ENCODE data around the gene PTPRN2. TPM values are rescaled to one million over a fixed set of nuclear protein-coding genes. Genes with fewer than 3 reads are reported as not detected.

The PTPRN2 gene
- total RNA-seq, 2 donors from 2014 or later, result 0.35 to 0.61 TPM

DNA sequence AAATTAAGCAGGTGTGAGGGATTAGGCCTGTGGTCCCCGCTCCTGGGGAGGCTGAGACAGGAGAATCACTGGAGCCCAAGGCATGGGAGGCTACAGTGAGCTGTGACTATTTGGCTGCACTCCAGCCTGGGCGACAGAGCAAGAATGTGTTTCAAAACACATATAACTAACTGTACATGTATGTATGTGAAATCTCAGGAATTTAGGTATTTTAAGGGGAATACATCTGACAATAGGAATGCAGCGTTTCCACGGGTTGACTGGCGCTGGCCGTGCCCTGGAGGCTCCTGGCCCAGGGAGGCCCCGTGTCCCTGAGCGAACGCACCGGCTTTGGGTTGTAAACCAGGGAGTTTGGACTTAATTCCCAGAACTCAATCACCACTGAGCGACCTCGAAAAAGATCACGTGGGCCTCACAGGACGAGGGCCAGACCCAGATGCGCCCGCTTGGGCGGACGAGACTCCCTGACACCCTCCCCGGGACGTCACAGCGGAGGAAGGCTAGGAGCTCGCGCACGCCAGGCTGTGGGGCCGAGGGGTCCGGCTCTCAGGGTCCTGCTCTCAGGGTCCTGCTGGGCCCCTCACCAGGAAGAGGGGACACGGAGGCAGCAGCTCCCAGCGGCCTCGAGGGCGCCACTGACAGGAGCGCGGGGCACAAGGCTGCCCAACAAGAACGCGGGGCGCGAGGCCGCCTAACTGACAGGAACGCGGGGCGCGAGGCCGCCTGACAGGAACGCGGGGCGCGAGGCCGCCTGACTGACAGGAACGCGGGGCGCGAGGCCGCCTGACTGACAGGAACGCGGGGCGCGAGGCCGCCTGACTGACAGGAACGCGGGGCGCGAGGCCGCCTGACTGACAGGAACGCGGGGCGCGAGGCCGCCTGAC lies 18.4 kb downstream of the PTPRN2 start:
- Mint-ChIP-seq H3K27ac (no peak overlapping the region), H3K9me3 (no peaks in the 10 kb centered on the region), H3K36me3 (no peaks in the 10 kb centered on the region)
- DNase-seq (ENCODE audit: low spot score in 2 of 2), result no peak
- ATAC-seq, result no peak

DNA sequence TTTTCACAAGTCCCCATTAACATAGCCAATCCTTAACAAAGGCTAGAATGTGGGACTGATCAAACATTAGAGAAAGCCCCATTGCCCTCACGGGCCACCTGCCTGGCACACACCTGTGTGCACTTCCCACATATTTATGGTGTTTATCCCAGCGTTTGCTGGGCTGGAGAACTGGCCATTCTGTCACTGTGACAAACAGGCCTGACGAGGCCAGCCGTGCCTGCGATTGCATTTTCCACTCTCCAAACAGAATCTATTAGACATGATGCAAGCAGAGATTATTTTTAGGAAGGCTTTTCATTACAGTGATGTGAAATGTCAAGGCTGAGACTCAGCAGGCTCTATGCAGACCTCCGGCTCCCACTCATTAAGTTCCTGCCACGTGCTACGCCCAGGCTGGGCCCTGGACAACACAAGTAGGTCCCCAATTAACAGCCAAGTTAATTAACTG lies 20.4 kb downstream of the PTPRN2 start:
- ATAC-seq, result no peak
- Mint-ChIP-seq H3K36me3 (no peaks in the 10 kb centered on the region), H3K27ac (no peak overlapping the region), H3K9me3 (no peaks in the 10 kb centered on the region)
- no peak for DNase-seq (ENCODE audit: low spot score in 2 of 2)

DNA sequence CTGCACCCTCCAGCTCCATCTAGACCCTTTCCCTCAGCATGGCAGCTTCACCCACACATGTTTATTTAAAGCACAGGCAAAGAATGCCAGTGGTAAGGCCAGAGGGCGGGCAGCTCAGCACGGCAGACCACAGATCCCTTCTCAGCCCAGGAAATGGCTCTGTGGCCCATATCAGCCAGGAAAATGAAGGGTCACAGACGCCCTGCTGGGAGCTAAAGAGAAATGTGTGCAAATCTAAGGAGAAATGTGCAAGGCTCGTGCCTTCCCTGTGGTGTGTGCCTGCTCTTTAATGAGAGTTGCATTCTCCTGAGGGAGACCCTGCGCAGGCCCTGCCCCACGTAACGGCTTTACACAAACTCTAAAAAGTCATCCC lies 23.0 kb downstream of the PTPRN2 start:
- Mint-ChIP-seq H3K36me3 (no peaks in the 10 kb centered on the region), H3K9me3 (no peaks in the 10 kb centered on the region), H3K27ac (no peak overlapping the region)
- no peak for DNase-seq (ENCODE audit: low spot score in 2 of 2)
- ATAC-seq, result no peak

DNA sequence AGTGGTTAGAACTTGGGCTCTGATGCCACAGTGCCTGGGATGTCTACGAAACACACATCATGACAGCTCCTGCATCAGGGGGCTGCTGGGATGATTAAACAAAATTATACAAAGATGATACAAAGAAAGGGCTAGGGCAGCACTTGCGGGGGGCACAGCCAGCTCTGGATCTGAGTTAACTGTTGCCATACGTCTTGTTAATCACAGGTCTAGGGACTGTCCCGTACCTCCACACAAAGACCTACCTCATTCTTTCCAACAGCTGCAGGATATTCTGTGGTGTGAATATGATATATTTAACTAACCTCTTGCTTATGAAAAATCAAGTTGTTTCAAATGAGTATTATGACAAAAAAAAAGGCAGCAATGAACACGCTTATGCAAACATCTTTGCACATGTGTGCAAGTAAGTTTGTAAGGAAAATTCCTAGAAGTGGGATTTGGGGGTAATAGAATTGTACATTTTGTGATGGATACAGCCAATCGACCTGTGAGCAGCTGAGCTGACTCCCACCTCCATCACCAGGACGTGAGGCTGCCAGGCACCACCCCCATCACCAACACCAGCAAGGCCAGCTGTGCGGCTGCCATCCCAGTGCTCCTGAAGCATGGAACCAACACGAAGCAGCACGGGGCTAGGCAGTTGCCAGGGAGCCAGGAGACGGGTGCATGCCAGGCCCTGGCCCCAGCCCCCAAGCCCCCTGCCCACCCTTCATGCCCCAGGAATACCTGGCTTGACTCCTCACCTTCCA lies 23.5 kb downstream of the PTPRN2 start:
- Mint-ChIP-seq H3K36me3 (no peaks in the 10 kb centered on the region), H3K9me3 (no peaks in the 10 kb centered on the region), H3K27ac (no peak overlapping the region)
- ATAC-seq (peak; percentile 53 to 63), DNase-seq (ENCODE audit: low spot score in 2 of 2) (no peak)

DNA sequence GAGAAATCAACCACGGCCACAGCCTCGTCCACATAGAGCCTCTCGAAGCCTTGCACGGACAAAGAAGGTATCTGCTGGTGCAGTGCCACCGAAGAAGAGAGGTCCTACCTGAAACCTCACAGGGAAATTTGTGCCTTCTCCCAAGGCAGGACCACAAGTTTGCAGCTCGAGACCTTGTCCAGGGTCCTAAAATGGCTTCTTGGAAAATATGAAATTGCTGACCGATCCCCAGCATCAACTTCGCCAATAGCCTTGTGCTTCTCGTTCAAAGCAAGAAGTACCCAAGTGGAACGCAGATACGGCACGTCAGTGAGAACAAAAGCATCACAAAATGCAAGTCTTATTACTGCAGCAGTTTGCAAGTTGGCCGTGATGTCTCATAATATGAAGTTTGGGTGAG lies 24.6 kb downstream of the PTPRN2 start:
- Mint-ChIP-seq H3K27ac (no peak overlapping the region), H3K9me3 (no peaks in the 10 kb centered on the region), H3K36me3 (no peaks in the 10 kb centered on the region)
- DNase-seq (ENCODE audit: low spot score in 2 of 2), result no peak
- ATAC-seq, result no peak

DNA sequence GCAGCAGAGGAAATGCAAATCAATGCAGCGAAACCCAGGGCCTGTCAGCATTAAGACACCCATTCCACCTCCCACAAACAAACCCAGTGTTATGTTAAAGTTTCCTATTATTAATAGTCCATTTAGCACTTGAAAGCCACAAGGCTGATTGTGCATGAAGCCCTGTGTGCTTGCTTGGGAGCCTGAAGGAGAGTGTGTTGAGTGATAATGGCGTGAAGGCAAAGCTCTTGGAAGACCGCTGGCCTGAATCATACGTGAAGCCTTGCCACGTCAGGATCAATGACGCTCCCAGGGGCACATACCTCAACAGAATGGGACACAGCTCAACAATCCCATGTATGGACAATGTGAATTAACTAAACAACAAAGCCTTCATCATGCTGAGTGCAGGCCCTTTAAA lies 25.1 kb downstream of the PTPRN2 start:
- Mint-ChIP-seq H3K36me3 (no peaks in the 10 kb centered on the region), H3K9me3 (no peaks in the 10 kb centered on the region), H3K27ac (no peak overlapping the region)
- no peak for ATAC-seq
- no peak for DNase-seq (ENCODE audit: low spot score in 2 of 2)

DNA sequence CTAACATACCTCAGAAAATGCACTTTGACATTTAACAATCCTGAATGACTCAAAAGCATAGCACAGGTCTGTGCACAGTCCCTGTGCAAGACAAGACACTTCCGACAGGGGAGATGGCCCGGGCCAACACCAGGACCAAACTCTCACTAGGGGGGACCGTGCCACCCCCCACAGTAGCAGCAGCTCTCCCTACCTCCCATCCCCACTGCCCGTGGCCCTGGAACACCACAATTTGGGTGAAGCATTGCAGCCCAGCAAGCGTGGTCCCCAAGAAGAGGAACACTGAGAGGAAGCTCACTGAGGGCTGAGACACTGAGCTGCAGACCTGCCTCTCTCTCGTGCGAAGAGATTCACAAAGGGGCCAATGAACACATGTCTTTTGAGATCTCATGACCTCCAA lies 26.0 kb downstream of the PTPRN2 start:
- ATAC-seq, result no peak
- Mint-ChIP-seq H3K36me3 (no peaks in the 10 kb centered on the region), H3K27ac (no peak overlapping the region), H3K9me3 (no peaks in the 10 kb centered on the region)
- no peak for DNase-seq (ENCODE audit: low spot score in 2 of 2)

DNA sequence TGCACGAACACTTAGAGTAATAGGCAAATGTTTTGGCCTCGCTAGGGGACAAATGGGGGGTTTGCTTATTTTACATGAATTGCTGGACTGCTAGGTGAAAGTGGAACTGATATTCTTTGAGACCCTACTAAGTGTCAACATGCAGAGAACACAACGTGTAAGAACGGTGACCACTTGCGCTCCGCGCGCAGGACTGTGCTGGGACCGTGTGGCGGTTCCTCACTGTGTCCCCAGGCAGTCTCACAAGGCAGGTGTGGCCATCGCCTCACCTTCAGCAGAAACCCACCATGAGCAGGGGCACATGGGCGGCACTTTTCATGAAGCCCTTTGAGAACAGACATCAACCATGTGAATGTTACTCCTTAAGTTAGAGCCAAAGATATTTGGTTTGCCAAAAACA lies 27.2 kb downstream of the PTPRN2 start:
- ATAC-seq, result no peak
- DNase-seq (ENCODE audit: low spot score in 2 of 2), result no peak
- H3K9me3 Mint-ChIP-seq, result peaks cover 3 to 5% of the 10 kb centered on the region in 2 donors
- H3K27ac Mint-ChIP-seq, result no peak overlapping the region
- H3K36me3 Mint-ChIP-seq, result no peaks in the 10 kb centered on the region

DNA sequence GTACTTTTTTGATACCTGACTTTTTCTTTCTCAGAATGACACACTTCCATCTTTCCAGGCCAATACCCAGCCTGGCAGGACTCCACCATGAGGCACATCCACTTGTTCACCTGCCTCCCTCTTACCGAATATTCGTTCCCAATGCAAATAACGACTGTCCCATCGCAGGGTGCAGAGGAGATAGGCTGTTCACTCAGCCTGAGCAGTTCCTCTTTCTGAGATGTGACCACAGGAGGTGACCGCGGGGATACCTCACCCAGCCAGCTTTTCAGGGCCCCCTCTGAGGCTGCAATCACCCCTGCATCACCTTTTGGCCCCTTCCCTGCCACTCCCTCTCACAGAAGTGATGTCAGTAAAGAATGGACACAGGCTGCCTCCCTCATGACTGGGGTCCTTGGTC lies 28.3 kb downstream of the PTPRN2 start:
- no peak overlapping the region for H3K27ac Mint-ChIP-seq
- H3K36me3 Mint-ChIP-seq, result no peaks in the 10 kb centered on the region
- ATAC-seq (no peak), DNase-seq (ENCODE audit: low spot score in 2 of 2) (no peak)
- H3K9me3 Mint-ChIP-seq, result peaks cover 3 to 5% of the 10 kb centered on the region in 2 donors

DNA sequence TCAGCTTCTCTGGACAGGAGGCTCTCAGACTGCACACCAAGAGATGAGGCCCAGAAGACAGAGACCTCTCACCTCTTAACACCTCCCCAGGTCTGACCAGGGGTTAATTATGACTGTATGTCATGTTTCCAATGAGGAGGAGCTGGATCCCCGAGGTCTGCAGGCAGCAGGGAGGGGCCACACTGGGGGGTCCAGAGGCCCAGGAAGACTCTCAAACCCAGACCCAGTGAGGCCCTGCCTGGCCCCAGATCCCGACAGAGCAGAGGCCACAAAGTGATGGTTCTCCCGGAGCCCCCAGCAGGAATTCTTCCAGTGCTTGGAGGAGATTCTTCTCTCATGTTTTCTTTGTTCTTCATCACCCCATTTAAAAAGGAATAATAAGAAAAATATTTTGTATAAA lies 28.8 kb downstream of the PTPRN2 start:
- H3K9me3 Mint-ChIP-seq, result peaks cover 3 to 5% of the 10 kb centered on the region in 2 donors
- no peaks in the 10 kb centered on the region for H3K36me3 Mint-ChIP-seq
- H3K27ac Mint-ChIP-seq, result no peak overlapping the region
- ATAC-seq (no peak), DNase-seq (ENCODE audit: low spot score in 2 of 2) (no peak)

DNA sequence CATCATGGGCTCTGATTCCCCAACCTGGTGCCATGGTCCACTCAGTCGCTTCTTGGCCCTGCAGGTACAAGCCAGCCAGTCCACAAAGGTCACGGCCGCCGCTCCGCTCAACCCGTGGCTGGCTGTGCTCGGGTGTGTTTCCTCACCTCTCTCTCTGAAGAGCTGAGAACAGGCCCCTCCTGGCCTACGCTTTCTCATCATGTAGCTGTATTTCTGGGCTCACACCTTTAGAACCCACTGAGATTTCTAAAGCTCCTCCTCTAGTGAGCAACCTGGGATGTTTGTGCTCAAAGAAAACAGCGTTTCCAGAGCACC lies 30.2 kb downstream of the PTPRN2 start:
- H3K36me3 Mint-ChIP-seq, result no peaks in the 10 kb centered on the region
- H3K27ac Mint-ChIP-seq, result peak overlapping the region in 1 of 2 donors; percentile 26
- DNase-seq (ENCODE audit: low spot score in 2 of 2), result no peak
- no peak for ATAC-seq
- peaks cover 3 to 5% of the 10 kb centered on the region in 2 donors for H3K9me3 Mint-ChIP-seq

DNA sequence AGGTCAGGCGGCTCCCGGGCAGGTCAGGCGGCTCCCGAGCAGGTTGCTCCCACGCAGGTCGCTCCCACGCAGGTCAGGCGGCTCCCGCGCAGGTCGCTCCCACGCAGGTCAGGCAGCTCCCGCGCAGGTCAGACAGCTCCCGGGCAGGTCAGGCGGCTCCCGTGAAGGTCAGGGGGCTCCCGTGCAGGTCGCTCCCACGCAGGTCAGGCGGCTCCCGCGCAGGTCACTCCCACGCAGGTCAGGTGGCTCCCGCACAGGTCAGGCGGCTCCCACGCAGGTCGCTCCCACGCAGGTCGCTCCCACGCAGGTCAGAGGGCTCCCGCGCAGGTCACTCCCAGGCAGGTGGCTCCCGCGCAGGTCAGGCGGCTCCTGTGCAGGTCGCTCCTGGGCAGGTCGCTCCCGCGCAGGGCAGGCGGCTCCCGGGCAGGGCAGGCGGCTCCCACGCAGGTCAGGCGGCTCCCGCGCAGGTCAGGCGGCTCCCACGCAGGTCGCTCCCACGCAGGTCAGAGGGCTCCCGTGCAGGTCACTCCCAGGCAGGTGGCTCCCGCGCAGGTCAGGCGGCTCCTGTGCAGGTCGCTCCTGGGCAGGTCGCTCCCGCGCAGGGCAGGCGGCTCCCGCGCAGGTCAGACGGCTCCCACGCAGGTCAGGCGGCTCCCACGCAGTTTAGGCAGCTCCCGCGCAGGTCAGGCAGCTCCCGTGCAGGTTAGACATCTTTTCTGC lies 30.7 kb downstream of the PTPRN2 start:
- Mint-ChIP-seq H3K9me3 (peaks cover 3 to 5% of the 10 kb centered on the region in 2 donors), H3K36me3 (no peaks in the 10 kb centered on the region), H3K27ac (no peak overlapping the region)
- DNase-seq (ENCODE audit: low spot score in 2 of 2) (no peak), ATAC-seq (no peak)

DNA sequence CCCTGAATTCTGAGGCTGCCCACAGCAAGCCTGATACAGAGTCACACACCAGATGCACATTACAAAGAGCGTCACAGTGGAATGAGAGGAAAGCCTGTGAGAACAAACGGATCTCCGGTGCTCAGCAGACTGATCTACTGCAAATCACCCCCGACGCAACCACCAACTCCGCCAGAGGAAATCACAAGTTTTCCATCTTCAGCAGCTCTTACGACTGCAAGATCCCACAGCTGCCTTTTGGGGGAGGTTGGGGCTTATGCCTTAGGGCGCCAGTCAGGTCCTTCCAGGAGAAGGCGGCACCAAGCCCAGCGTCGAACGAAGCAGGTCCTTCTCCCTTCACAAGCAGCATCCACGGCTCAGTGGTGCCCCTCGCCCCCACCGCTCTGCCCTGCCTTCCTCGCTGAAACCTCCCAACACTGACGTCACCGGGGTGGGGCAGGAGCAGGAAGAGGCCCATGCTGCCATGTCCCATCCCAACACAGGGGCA lies 32.5 kb downstream of the PTPRN2 start:
- Mint-ChIP-seq H3K27ac (no peak overlapping the region), H3K9me3 (peaks cover 3 to 5% of the 10 kb centered on the region in 2 donors), H3K36me3 (no peaks in the 10 kb centered on the region)
- DNase-seq (ENCODE audit: low spot score in 2 of 2) (no peak), ATAC-seq (no peak)

DNA sequence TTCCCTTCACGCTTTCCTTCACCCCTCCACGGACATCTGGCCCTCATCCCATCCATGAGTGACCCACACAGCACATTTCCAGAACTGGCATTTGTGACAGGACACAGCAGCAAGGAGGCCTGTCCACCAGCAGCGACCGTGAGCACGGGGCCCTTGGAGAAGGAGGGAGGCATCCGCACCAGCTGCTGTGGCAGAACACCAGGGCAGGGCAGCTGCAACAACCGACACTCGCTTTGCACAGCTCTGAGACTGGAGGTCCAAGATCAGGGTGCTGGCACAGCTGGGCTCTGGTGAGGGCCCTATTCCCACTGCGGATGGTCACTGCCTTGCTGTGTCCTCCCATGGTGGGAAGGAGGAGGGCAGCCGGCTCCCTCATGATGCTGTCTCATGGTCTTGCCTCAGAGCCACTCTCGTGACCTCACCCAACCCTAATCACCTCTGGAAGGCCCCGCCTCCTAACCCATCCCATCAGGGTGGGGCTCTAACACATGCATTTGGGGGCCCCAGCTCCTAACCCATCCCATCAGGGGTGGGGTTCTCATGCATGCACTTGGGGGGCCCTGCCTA lies 36.7 kb downstream of the PTPRN2 start:
- peak overlapping the region in 1 of 2 donors; percentile 17 for H3K27ac Mint-ChIP-seq
- no peak for DNase-seq (ENCODE audit: low spot score in 2 of 2)
- no peaks in the 10 kb centered on the region for H3K36me3 Mint-ChIP-seq
- H3K9me3 Mint-ChIP-seq, result peaks cover 2% of the 10 kb centered on the region in 2 donors
- ATAC-seq, result no peak

DNA sequence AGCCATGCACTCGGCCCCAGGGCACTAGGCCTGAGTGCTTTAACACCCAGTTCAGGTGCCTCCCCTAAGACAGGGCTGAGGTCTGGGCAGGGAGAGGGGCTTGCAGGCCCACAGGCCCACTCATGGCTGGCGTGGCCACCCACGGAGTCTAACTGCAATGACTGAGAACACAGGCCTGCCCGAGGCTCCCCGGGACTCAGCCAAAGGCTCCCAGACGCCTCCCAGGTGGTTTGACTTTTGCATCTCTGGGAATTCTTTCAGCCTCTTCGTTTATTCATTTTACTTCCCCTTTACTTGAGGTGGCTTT lies 37.3 kb downstream of the PTPRN2 start:
- no peak for DNase-seq (ENCODE audit: low spot score in 2 of 2)
- Mint-ChIP-seq H3K36me3 (no peaks in the 10 kb centered on the region), H3K9me3 (no peaks in the 10 kb centered on the region), H3K27ac (peak overlapping the region in 1 of 2 donors; percentile 17)
- no peak for ATAC-seq

DNA sequence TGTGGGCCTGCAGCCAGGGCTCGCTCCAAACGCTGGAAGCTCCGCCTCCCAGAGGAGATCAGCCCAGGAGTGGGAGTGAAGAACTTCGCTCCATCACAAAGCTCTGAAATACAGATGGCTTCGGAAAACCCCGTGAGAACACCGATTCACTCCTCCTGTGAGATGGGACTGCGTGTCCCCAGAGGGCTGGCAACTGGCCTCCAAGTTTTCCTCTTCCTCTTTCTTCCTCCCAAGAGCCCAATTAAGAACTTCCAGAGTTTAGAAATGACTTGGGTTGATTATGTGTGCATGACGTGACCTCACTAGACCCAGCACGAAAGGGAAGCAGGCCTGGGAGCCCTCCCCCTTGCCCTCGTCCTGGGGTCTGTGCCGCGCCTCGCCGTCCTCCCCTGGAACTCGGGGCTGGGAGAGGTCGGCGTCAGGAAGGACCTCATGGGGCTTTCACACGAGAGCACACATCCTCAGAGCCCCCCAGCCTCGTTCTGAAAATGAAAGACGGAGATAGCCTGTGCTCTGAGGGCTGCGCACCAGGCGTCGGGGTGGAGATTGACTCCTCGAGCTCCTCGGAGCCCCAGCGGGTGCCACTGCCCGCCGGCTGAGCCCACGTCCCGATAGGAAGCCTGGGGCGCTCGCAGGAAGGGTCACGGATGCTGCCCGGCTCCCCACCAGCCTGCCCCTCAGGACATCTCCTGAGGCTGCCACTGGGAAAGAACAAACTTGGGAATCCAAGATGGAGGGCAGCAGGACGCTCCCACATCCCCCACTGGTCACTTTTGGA lies 37.8 kb downstream of the PTPRN2 start:
- ATAC-seq (no peak), DNase-seq (ENCODE audit: low spot score in 2 of 2) (no peak)
- Mint-ChIP-seq H3K36me3 (no peaks in the 10 kb centered on the region), H3K9me3 (no peaks in the 10 kb centered on the region), H3K27ac (no peak overlapping the region)
